CD4-positive, CD25-positive, alpha-beta regulatory T cell (primary cell): ENCODE results near the gene TMEM50A. TPM values are rescaled to one million over a fixed set of nuclear protein-coding genes. Genes with fewer than 3 reads are reported as not detected.

Experiments used
- ATAC-seq, 2 donors: fragments of 150-1000 bp; cut with Tn5 transposase; one replicate each; pipeline ENCODE4 v1.10.0; 2021; ENCODE audit warnings: low read depth in 2 of 2, moderate number of reproducible peaks in 2 of 2, moderate library complexity in 1 of 2
- DNase-seq, 3 donors: peaks; one replicate each; pipeline versions ENCODE4 v3.0.0 to v3.0.0-alpha.2; 2012 to 2022; ENCODE audit warnings: mixed read lengths in 1 of 3
- H3K27ac ChIP-seq: one replicate; pipeline ENCODE4 v1.7.0; 2013; ENCODE audit warnings: mild to moderate bottlenecking, low read length; ENCODE audit not compliant: insufficient read depth, poor library complexity, severe bottlenecking
- H3K27me3 ChIP-seq: one replicate; pipeline ENCODE4 v1.7.0; 2013; ENCODE audit warnings: low read length; ENCODE audit not compliant: control insufficient read depth, insufficient read depth
- H3K36me3 ChIP-seq: one replicate; pipeline ENCODE4 v1.7.0; 2013; ENCODE audit warnings: mild to moderate bottlenecking, low read length, moderate library complexity; ENCODE audit not compliant: control insufficient read depth, insufficient read depth
- H3K4me1 ChIP-seq: 2 replicates; pipeline ENCODE4 v1.7.0; 2013; ENCODE audit warnings: mild to moderate bottlenecking, low read length; ENCODE audit not compliant: insufficient read depth, control insufficient read depth, poor library complexity, severe bottlenecking
- H3K4me3 ChIP-seq: one replicate; pipeline ENCODE4 v1.7.0; 2013; ENCODE audit warnings: low read depth, mild to moderate bottlenecking, low read length, moderate library complexity
- H3K9me3 ChIP-seq, 2 experiments: 1 replicate in 1 of 2; 2 replicates in 1 of 2; pipeline ENCODE4 v1.7.0; 2013; ENCODE audit warnings: low read length in 2 of 2, mild to moderate bottlenecking in 1 of 2, moderate library complexity in 1 of 2; ENCODE audit not compliant: control insufficient read depth in 2 of 2
- H3K27ac Mint-ChIP-seq, 3 donors: one replicate each; pipeline ENCODE4 v1.8.0; 2020 to 2022; ENCODE audit warnings: mild to moderate bottlenecking in 3 of 3, mixed read lengths in 3 of 3, moderate library complexity in 2 of 3
- H3K27me3 Mint-ChIP-seq: one replicate; pipeline ENCODE4 v1.8.0; 2022; ENCODE audit warnings: mild to moderate bottlenecking, mixed read lengths
- H3K36me3 Mint-ChIP-seq: one replicate; pipeline ENCODE4 v1.8.0; 2020; ENCODE audit warnings: mixed read lengths
- H3K4me1 Mint-ChIP-seq, 4 donors: one replicate each; pipeline ENCODE4 v1.8.0; 2020 to 2022; ENCODE audit warnings: mixed read lengths in 4 of 4, mild to moderate bottlenecking in 1 of 4
- H3K4me3 Mint-ChIP-seq, 4 donors: one replicate each; pipeline ENCODE4 v1.8.0; 2020 to 2022; ENCODE audit warnings: mild to moderate bottlenecking in 4 of 4, mixed read lengths in 4 of 4, moderate library complexity in 3 of 4
- H3K9me3 Mint-ChIP-seq, 7 donors: one replicate each; pipeline ENCODE4 v1.8.0; 2020 to 2022; ENCODE audit warnings: mixed read lengths in 7 of 7, mild to moderate bottlenecking in 3 of 7, moderate library complexity in 2 of 7
- polyA plus RNA-seq, 4 donors: library from polyadenylated mRNA; unstranded; fragments of 300-500 nt; fragmentation: Illumina TruSeq; gene quantifications; one replicate each; pipeline ENCODE4 v1.2.3, GENCODE V29; 2021
- total RNA-seq: library from RNA; stranded (reverse); gene quantifications from one replicate; pipeline ENCODE4 v1.2.3, GENCODE V29; 2022

TMEM50A gene
- total and polyA plus RNA-seq, 5 donors from 2014 or later, result 127 to 326 (median 238) TPM

- ATAC-seq (no peak), DNase-seq (peak in 1 of 3 donors; percentile 38)
- H3K4me3 ChIP-seq, result peak overlapping the region; percentile 97
These were observed 852 bp downstream of the TMEM50A start for GRCh38 chr1:25338986-25339385.

GRCh38 chr1:25341746-25342145, 3.6 kb downstream of the TMEM50A start:
- Mint-ChIP-seq H3K27ac (no peak overlapping the region), H3K4me3 (peak overlapping the region in 2 of 4 donors; percentile 8 to 28), H3K36me3 (peaks cover 15% of the 10 kb centered on the region), H3K9me3 (no peaks in the 10 kb centered on the region), H3K4me1 (peaks cover 24 to 54% (median 36%) of the 10 kb centered on the region in 4 donors), H3K27me3 (no peaks in the 10 kb centered on the region)
- no peak for ATAC-seq
- Histone ChIP-seq H3K27me3 (no peaks in the 10 kb centered on the region), H3K4me1 (peaks cover 32% of the 10 kb centered on the region), H3K9me3 (no peaks in the 10 kb centered on the region), H3K36me3 (peaks cover 38% of the 10 kb centered on the region), H3K4me3 (no peak overlapping the region), H3K27ac (no peak overlapping the region)
- no peak for DNase-seq

More at GRCh38 chr1:25338986-25339385, 852 bp downstream of the TMEM50A start:
- Histone ChIP-seq H3K36me3 (peaks cover 16% of the 10 kb centered on the region), H3K27ac (peak overlapping the region; percentile 94), H3K9me3 (no peaks in the 10 kb centered on the region), H3K27me3 (no peaks in the 10 kb centered on the region), H3K4me1 (peaks cover 32% of the 10 kb centered on the region)
- peaks cover 24 to 57% (median 33%) of the 10 kb centered on the region in 4 donors for H3K4me1 Mint-ChIP-seq
- no peaks in the 10 kb centered on the region for H3K27me3 Mint-ChIP-seq
- no peaks in the 10 kb centered on the region for H3K9me3 Mint-ChIP-seq
- peak overlapping the region; percentile 86 to 98 (median 96) for H3K4me3 Mint-ChIP-seq
- H3K27ac Mint-ChIP-seq, result peak overlapping the region; percentile 9 to 94 (median 68)
- peaks cover 12% of the 10 kb centered on the region for H3K36me3 Mint-ChIP-seq

GRCh38 chr1:25342846-25343245, 4.7 kb downstream of the TMEM50A start:
- no peak overlapping the region for H3K4me3 ChIP-seq
- H3K9me3 Mint-ChIP-seq, result no peaks in the 10 kb centered on the region
- no peaks in the 10 kb centered on the region for H3K27me3 Mint-ChIP-seq
- H3K4me1 Mint-ChIP-seq, result peaks cover 27 to 58% (median 44%) of the 10 kb centered on the region in 4 donors
- H3K4me3 Mint-ChIP-seq, result peak overlapping the region in 1 of 4 donors; percentile 24
- peaks cover 42% of the 10 kb centered on the region for H3K36me3 ChIP-seq
- H3K27ac Mint-ChIP-seq, result no peak overlapping the region
- H3K36me3 Mint-ChIP-seq, result peaks cover 18% of the 10 kb centered on the region
- no peak overlapping the region for H3K27ac ChIP-seq
- peaks cover 32% of the 10 kb centered on the region for H3K4me1 ChIP-seq
- DNase-seq (no peak), ATAC-seq (no peak)
- H3K27me3 ChIP-seq, result no peaks in the 10 kb centered on the region
- H3K9me3 ChIP-seq, result no peaks in the 10 kb centered on the region

- Histone ChIP-seq H3K27ac (no peak overlapping the region), H3K27me3 (no peaks in the 10 kb centered on the region), H3K4me3 (no peak overlapping the region), H3K36me3 (peaks cover 48% of the 10 kb centered on the region), H3K9me3 (no peaks in the 10 kb centered on the region), H3K4me1 (peaks cover 30% of the 10 kb centered on the region)
- no peaks in the 10 kb centered on the region for H3K9me3 Mint-ChIP-seq
- H3K27me3 Mint-ChIP-seq, result no peaks in the 10 kb centered on the region
- DNase-seq, result no peak
- no peak for ATAC-seq
- peak overlapping the region in 1 of 3 donors; percentile 80 for H3K27ac Mint-ChIP-seq
- peaks cover 22% of the 10 kb centered on the region for H3K36me3 Mint-ChIP-seq
- peaks cover 28 to 63% (median 47%) of the 10 kb centered on the region in 4 donors for H3K4me1 Mint-ChIP-seq
- H3K4me3 Mint-ChIP-seq, result peak overlapping the region in 1 of 4 donors; percentile 24
These were observed 5.7 kb downstream of the TMEM50A start for GRCh38 chr1:25343872-25344271.

- no peaks in the 10 kb centered on the region for H3K27me3 Mint-ChIP-seq
- no peaks in the 10 kb centered on the region for H3K9me3 Mint-ChIP-seq
- H3K4me3 ChIP-seq, result no peak overlapping the region
- peaks cover 17 to 36% (median 29%) of the 10 kb centered on the region in 4 donors for H3K4me1 Mint-ChIP-seq
- no peaks in the 10 kb centered on the region for H3K27me3 ChIP-seq
- no peak for DNase-seq
- peaks cover 21% of the 10 kb centered on the region for H3K36me3 Mint-ChIP-seq
- H3K27ac ChIP-seq, result no peak overlapping the region
- no peak overlapping the region for H3K27ac Mint-ChIP-seq
- H3K4me3 Mint-ChIP-seq, result no peak overlapping the region
- ATAC-seq, result no peak
- H3K9me3 ChIP-seq, result no peaks in the 10 kb centered on the region
- no peaks in the 10 kb centered on the region for H3K4me1 ChIP-seq
- H3K36me3 ChIP-seq, result peaks cover 62% of the 10 kb centered on the region
These were observed 9.4 kb downstream of the TMEM50A start for GRCh38 chr1:25347556-25347955.

GRCh38 chr1:25349606-25350005, 11.5 kb downstream of the TMEM50A start:
- H3K36me3 Mint-ChIP-seq, result peaks cover 12% of the 10 kb centered on the region
- Histone ChIP-seq H3K27me3 (no peaks in the 10 kb centered on the region), H3K9me3 (no peaks in the 10 kb centered on the region), H3K27ac (no peak overlapping the region), H3K36me3 (peaks cover 65% of the 10 kb centered on the region), H3K4me1 (no peaks in the 10 kb centered on the region), H3K4me3 (no peak overlapping the region)
- no peaks in the 10 kb centered on the region for H3K9me3 Mint-ChIP-seq
- no peaks in the 10 kb centered on the region for H3K27me3 Mint-ChIP-seq
- peak overlapping the region in 1 of 3 donors; percentile 8 for H3K27ac Mint-ChIP-seq
- ATAC-seq, result no peak
- H3K4me1 Mint-ChIP-seq, result peaks cover 7 to 21% (median 16%) of the 10 kb centered on the region in 4 donors
- no peak for DNase-seq
- H3K4me3 Mint-ChIP-seq, result no peak overlapping the region

- no peaks in the 10 kb centered on the region for H3K27me3 Mint-ChIP-seq
- Histone ChIP-seq H3K36me3 (peaks cover 66% of the 10 kb centered on the region), H3K4me3 (no peak overlapping the region), H3K9me3 (no peaks in the 10 kb centered on the region), H3K4me1 (peaks cover 10% of the 10 kb centered on the region), H3K27me3 (no peaks in the 10 kb centered on the region), H3K27ac (peak overlapping the region; percentile 53)
- DNase-seq (peak in 1 of 3 donors; percentile 73), ATAC-seq (peak in 1 of 2 donors; percentile 35)
- H3K4me3 Mint-ChIP-seq, result no peak overlapping the region
- H3K36me3 Mint-ChIP-seq, result peaks cover 18% of the 10 kb centered on the region
- H3K4me1 Mint-ChIP-seq, result peaks cover 13 to 28% (median 22%) of the 10 kb centered on the region in 4 donors
- peak overlapping the region; percentile 27 to 99 (median 72) for H3K27ac Mint-ChIP-seq
- no peaks in the 10 kb centered on the region for H3K9me3 Mint-ChIP-seq
These were observed 17.8 kb downstream of the TMEM50A start for GRCh38 chr1:25355841-25356395.

- H3K4me3 Mint-ChIP-seq, result no peak overlapping the region
- H3K36me3 Mint-ChIP-seq, result peaks cover 22% of the 10 kb centered on the region
These were observed 18.3 kb downstream of the TMEM50A start for GRCh38 chr1:25356441-25356840.

More at GRCh38 chr1:25356441-25356840, 18.3 kb downstream of the TMEM50A start:
- Mint-ChIP-seq H3K4me1 (peaks cover 13 to 28% (median 23%) of the 10 kb centered on the region in 4 donors), H3K9me3 (no peaks in the 10 kb centered on the region), H3K27me3 (no peaks in the 10 kb centered on the region), H3K27ac (peak overlapping the region; percentile 27 to 99 (median 72))
- ATAC-seq (no peak), DNase-seq (no peak)
- no peak overlapping the region for H3K4me3 ChIP-seq
- peak overlapping the region; percentile 53 for H3K27ac ChIP-seq
- peaks cover 66% of the 10 kb centered on the region for H3K36me3 ChIP-seq
- no peaks in the 10 kb centered on the region for H3K9me3 ChIP-seq
- peaks cover 10% of the 10 kb centered on the region for H3K4me1 ChIP-seq
- H3K27me3 ChIP-seq, result no peaks in the 10 kb centered on the region
